K562 (cell line): Measurements from ENCODE around the gene RIT1. TPM values are rescaled to one million over a fixed set of nuclear protein-coding genes. Genes with fewer than 3 reads are reported as not detected.
A peak's percentile ranks its signal among the peaks of the same experiment; 100 is the strongest.

ENCODE experiments used
- CBFA2T3 ChIP-seq: fragments of 450-650 bp; IDR thresholded peaks from 2 replicates; pipeline ENCODE4 v1.6.1; 2017
- CEBPG ChIP-seq, 3 experiments: fragments of 200-800 bp in 1 of 3; sonication (Bioruptor generic) in 1 of 3; sonication (generic) in 1 of 3; formaldehyde crosslinking in 1 of 3; IDR thresholded peaks in 2 of 3; conservative IDR thresholded peaks in 1 of 3; 2 replicates each; pipeline versions ENCODE4 v1.6.1 to v1.8.0; 2016 to 2022; ENCODE audit warnings: missing compliant biosample characterization in 2 of 3, missing genetic modification characterization in 2 of 3, mild to moderate bottlenecking in 1 of 3, missing genetic modification reagents in 1 of 3
- ERF ChIP-seq: fragments of 450-650 bp; formaldehyde crosslinking; IDR thresholded peaks from 2 replicates; pipeline ENCODE4 v1.4.0; 2020; ENCODE audit warnings: mild to moderate bottlenecking, mixed read lengths
- FOXM1 ChIP-seq, 2 experiments: fragments of 450-650 bp in 1 of 2; sonication (generic) in 1 of 2; formaldehyde crosslinking in 1 of 2; IDR thresholded peaks; 2 replicates each; pipeline versions ENCODE4 v1.6.1 to v1.9.0; 2017 to 2022; ENCODE audit warnings: low read depth in 2 of 2, mild to moderate bottlenecking in 2 of 2, missing genetic modification reagents in 1 of 2, moderate library complexity in 1 of 2
- HDAC6 ChIP-seq: IDR thresholded peaks from 2 replicates; pipeline ENCODE4 v1.6.1; 2012; ENCODE audit warnings: low read depth, mild to moderate bottlenecking, control low read depth, inconsistent platforms, low read length, moderate library complexity
- HMBOX1 ChIP-seq: sonication (generic); IDR thresholded peaks from 2 replicates; pipeline ENCODE4 v1.6.1; 2016
- ILK ChIP-seq: fragments of 450-650 bp; IDR thresholded peaks from 2 replicates; pipeline ENCODE4 v1.6.1; 2016; ENCODE audit warnings: missing genetic modification characterization, low read depth, mild to moderate bottlenecking, missing compliant biosample characterization, moderate library complexity, borderline replicate concordance
- NCOA6 ChIP-seq: fragments of 450-650 bp; IDR thresholded peaks from 2 replicates; pipeline ENCODE4 v1.6.1; 2017; ENCODE audit warnings: mild to moderate bottlenecking
- SMAD4 ChIP-seq: fragments of 250-450 bp; sonication (Bioruptor Pico); conservative IDR thresholded peaks from 2 replicates; pipeline ENCODE4 v1.8.0; 2021; ENCODE audit warnings: inconsistent platforms, mild to moderate bottlenecking, moderate library complexity
- SNIP1 ChIP-seq: fragments of 450-650 bp; IDR thresholded peaks from 2 replicates; pipeline ENCODE4 v1.7.1; 2017; ENCODE audit warnings: low read depth, mild to moderate bottlenecking
- TCF7L2 ChIP-seq: fragments of 150-350 bp; IDR thresholded peaks from 2 replicates; pipeline ENCODE4 v1.6.1; 2016; ENCODE audit warnings: low read depth, mild to moderate bottlenecking, low read length, moderate library complexity
- ZFP36 ChIP-seq: fragments of 150-350 bp; IDR thresholded peaks from 2 replicates; pipeline ENCODE4 v1.6.1; 2018; ENCODE audit warnings: low read length, low read depth; ENCODE audit not compliant: partially characterized antibody
- ZFPM2 ChIP-seq: fragments of 250-450 bp; sonication (Bioruptor Pico); IDR thresholded peaks from 2 replicates; pipeline ENCODE4 v1.5.1; 2022; ENCODE audit warnings: mild to moderate bottlenecking
- ZNF134 ChIP-seq: fragments of 250-450 bp; sonication (Bioruptor Pico); conservative IDR thresholded peaks from 2 replicates; pipeline ENCODE4 v1.4.0; 2020
- ZNF175 ChIP-seq: fragments of 200-800 bp; sonication (Bioruptor generic); IDR thresholded peaks from 2 replicates; pipeline ENCODE4 v1.6.1; 2016; ENCODE audit warnings: low read depth, mild to moderate bottlenecking, missing genetic modification characterization, missing compliant biosample characterization
- ZNF699 ChIP-seq: fragments of 250-450 bp; sonication (Bioruptor Pico); IDR thresholded peaks from 2 replicates; pipeline ENCODE4 v1.8.0; 2021; ENCODE audit warnings: mild to moderate bottlenecking, moderate library complexity; ENCODE audit not compliant: insufficient replicate concordance
- ZNF740 ChIP-seq, 3 experiments: fragments of 200-800 bp in 1 of 3; sonication (Bioruptor generic) in 1 of 3; sonication (generic) in 1 of 3; formaldehyde crosslinking in 1 of 3; IDR thresholded peaks; 2 replicates each; pipeline versions ENCODE4 v1.6.1 to v1.8.0; 2016 to 2022; ENCODE audit warnings: mild to moderate bottlenecking in 2 of 3, missing compliant biosample characterization in 2 of 3, missing genetic modification characterization in 2 of 3, missing genetic modification reagents in 1 of 3
- ZSCAN32 ChIP-seq: fragments of 450-650 bp; formaldehyde crosslinking; IDR thresholded peaks from 2 replicates; pipeline ENCODE4 v1.4.0; 2020; ENCODE audit warnings: mild to moderate bottlenecking, moderate library complexity
- polyA plus RNA-seq, 8 experiments: library from polyadenylated mRNA; depleted of rRNA in 4 of 8; stranded (reverse) in 5 of 8; unstranded in 3 of 8; fragments of >200 nt; fragmentation: Nextera tagmentation in 2 of 8; fragmentation: Illumina TruSeq in 1 of 8; extraction: Ambion mirVana in 2 of 8; extraction: Trizol in 1 of 8; gene quantifications; 2 replicates each; pipeline versions ENCODE4 v1.2.1 to v1.2.3, GENCODE V29; 2011 to 2014; ENCODE audit warnings: inconsistent platforms in 1 of 8, missing spikeins in 1 of 8
- total RNA-seq, 7 experiments: library from RNA; depleted of rRNA in 6 of 7; stranded (reverse); fragments of >200 nt in 6 of 7; fragmentation: Illumina TruSeq in 2 of 7; extraction: Trizol in 2 of 7; gene quantifications; 2 replicates each; pipeline versions ENCODE4 v1.2.1 to v1.2.3, GENCODE V29; 2011 to 2021; ENCODE audit warnings: low replicate concordance in 1 of 7
- TF ChIP-seq, protein P1 (sequence below): sonication (generic); formaldehyde crosslinking; IDR thresholded peaks from 2 replicates; pipeline ENCODE4 v1.8.0; 2022; ENCODE audit warnings: missing genetic modification reagents, mild to moderate bottlenecking, moderate library complexity, borderline replicate concordance
- TF ChIP-seq, protein P2 (sequence below): IDR thresholded peaks from 2 replicates; pipeline ENCODE4 v1.6.1; 2012; ENCODE audit warnings: low read depth, low read length, improper control_type of control experiment, borderline replicate concordance
- TF ChIP-seq, protein P3 (sequence below): fragments of 450-650 bp; IDR thresholded peaks from 2 replicates; pipeline ENCODE4 v1.6.1; 2014; ENCODE audit warnings: low read depth, mild to moderate bottlenecking, moderate library complexity, borderline replicate concordance

The RIT1 gene
- total and polyA plus RNA-seq, 9 of the 15 experiments (the other 6 are each of a cell fraction or from before 2014, with no cell fraction given), result 13.5 to 57.6 (median 22.9) TPM

GRCh38 chr1:155940482-155940992, 29.4 kb upstream of the RIT1 start (continued):
- TF ChIP-seq FOXM1 (IDR thresholded peaks at IDR 0.05; ENCODE audit: low read depth) (no peak), FOXM1 (CRISPR knock-in tag; IDR thresholded peaks at IDR 0.05; ENCODE audit: low read depth) (no peak), ZNF134 (CRISPR knock-in tag) (0 out of 2 replicates have a peak, but pooled peaks have one; percentile 23), ZNF175 (peak; percentile 59), HDAC6 (no peak), HMBOX1 (no peak), CEBPG (CRISPR knock-in tag; IDR thresholded peaks at IDR 0.05) (no peak), CEBPG (tag; conservative IDR thresholded peaks at IDR 0.05 in 1 of 2, IDR thresholded peaks at IDR 0.05 in 1 of 2) (no peak), ZSCAN32 (CRISPR knock-in tag) (no peak), ERF (CRISPR knock-in tag) (no peak), ZFPM2 (CRISPR knock-in tag) (no peak), CBFA2T3 (no peak), SNIP1 (no peak), ZNF699 (CRISPR knock-in tag) (no peak), NCOA6 (no peak), ZFP36 (no peak), TCF7L2 (no peak), ILK (tag) (no peak), SMAD4 (CRISPR knock-in tag) (peak; percentile 68), ZNF740 (CRISPR knock-in tag; IDR thresholded peaks at IDR 0.05) (no peak), ZNF740 (tag; IDR thresholded peaks at IDR 0.05) (no peak)
- TF ChIP-seq, protein P1, sequence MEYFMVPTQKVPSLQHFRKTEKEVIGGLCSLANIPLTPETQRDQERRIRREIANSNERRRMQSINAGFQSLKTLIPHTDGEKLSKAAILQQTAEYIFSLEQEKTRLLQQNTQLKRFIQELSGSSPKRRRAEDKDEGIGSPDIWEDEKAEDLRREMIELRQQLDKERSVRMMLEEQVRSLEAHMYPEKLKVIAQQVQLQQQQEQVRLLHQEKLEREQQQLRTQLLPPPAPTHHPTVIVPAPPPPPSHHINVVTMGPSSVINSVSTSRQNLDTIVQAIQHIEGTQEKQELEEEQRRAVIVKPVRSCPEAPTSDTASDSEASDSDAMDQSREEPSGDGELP, result no peak
- TF ChIP-seq, protein P2, sequence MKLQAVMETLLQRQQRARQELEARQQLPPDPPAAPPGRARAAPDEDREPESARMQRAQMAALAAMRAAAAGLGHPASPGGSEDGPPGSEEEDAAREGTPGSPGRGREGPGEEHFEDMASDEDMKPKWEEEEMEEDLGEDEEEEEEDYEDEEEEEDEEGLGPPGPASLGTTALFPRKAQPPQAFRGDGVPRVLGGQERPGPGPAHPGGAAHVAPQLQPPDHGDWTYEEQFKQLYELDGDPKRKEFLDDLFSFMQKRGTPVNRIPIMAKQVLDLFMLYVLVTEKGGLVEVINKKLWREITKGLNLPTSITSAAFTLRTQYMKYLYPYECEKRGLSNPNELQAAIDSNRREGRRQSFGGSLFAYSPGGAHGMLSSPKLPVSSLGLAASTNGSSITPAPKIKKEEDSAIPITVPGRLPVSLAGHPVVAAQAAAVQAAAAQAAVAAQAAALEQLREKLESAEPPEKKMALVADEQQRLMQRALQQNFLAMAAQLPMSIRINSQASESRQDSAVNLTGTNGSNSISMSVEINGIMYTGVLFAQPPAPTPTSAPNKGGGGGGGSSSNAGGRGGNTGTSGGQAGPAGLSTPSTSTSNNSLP, result no peak
- TF ChIP-seq, protein P3, sequence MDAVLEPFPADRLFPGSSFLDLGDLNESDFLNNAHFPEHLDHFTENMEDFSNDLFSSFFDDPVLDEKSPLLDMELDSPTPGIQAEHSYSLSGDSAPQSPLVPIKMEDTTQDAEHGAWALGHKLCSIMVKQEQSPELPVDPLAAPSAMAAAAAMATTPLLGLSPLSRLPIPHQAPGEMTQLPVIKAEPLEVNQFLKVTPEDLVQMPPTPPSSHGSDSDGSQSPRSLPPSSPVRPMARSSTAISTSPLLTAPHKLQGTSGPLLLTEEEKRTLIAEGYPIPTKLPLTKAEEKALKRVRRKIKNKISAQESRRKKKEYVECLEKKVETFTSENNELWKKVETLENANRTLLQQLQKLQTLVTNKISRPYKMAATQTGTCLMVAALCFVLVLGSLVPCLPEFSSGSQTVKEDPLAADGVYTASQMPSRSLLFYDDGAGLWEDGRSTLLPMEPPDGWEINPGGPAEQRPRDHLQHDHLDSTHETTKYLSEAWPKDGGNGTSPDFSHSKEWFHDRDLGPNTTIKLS, result no peak
